Measurements from ENCODE around the gene DPP10.

DNA sequence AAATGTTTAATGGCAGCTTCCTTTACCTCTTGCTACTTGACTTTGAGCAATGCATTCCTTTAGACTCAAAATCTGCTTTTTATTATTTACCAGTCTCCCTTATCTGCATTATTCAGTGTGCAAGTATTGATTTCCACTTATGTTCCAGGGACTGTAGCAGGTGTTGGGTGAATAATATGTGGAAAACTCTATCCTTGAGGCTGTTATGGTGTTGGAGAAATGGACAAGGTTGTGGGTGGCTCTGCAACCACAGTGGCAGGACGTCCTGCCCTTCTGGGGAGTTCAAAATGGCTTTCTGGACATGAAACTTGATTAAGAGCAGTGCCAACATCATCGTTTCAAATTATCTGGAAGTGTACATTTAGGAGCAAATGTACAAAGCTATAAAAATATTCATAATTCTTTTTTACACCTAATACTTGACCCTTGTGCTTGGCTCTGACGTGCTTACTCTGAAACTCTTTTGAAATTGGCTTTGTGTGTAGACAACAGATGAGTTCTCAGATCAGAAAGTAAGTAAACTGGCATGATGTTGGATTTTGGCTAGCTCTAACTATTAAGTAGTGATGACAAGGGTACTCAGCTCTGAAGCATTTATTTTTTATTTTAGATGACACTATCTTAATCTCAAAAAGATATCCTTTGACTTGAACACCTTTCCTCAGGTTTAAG lies 766.2 kb downstream of the DPP10 start:
- TF ChIP-seq, protein P1, sequence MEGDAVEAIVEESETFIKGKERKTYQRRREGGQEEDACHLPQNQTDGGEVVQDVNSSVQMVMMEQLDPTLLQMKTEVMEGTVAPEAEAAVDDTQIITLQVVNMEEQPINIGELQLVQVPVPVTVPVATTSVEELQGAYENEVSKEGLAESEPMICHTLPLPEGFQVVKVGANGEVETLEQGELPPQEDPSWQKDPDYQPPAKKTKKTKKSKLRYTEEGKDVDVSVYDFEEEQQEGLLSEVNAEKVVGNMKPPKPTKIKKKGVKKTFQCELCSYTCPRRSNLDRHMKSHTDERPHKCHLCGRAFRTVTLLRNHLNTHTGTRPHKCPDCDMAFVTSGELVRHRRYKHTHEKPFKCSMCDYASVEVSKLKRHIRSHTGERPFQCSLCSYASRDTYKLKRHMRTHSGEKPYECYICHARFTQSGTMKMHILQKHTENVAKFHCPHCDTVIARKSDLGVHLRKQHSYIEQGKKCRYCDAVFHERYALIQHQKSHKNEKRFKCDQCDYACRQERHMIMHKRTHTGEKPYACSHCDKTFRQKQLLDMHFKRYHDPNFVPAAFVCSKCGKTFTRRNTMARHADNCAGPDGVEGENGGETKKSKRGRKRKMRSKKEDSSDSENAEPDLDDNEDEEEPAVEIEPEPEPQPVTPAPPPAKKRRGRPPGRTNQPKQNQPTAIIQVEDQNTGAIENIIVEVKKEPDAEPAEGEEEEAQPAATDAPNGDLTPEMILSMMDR (conservative IDR thresholded peaks at IDR 0.05; ENCODE audit: low read length): no peak
- no peak for TF ChIP-seq EZH2phosphoT487 (IDR thresholded peaks at IDR 0.05; ENCODE audit: borderline replicate concordance)
